ENCODE results near the gene MME.

MME gene

GRCh38 chr3:155103686-155104085 is 23.6 kb downstream of the MME start:
- no peak overlapping the region for H3K9ac ChIP-seq (ENCODE audit: low read length)
- no peak overlapping the region for H3K18ac ChIP-seq (ENCODE audit: low read depth in 1 of 2, low read length in 2 of 2)
- no peak overlapping the region for H2BK120ac ChIP-seq (ENCODE audit: low read depth, low read length)
- no peaks in the 10 kb centered on the region for H3K27me3 ChIP-seq (ENCODE audit: control insufficient read depth in 1 of 2, insufficient read depth in 1 of 2, low read length in 2 of 2)
- WGBS: 100% methylated on average over 2 of the region's 2 CpGs
- peaks cover 18% of the 10 kb centered on the region for H3K9me3 ChIP-seq (ENCODE audit: control insufficient read depth, low read length)
- DNase-seq: no peak
- H3K23ac ChIP-seq (ENCODE audit: low read length in 2 of 2): no peak overlapping the region
- H3K4me3 ChIP-seq (ENCODE audit: insufficient read depth in 1 of 2, low read depth in 1 of 2, low read length in 2 of 2): no peak overlapping the region
- H3K4me1 ChIP-seq (ENCODE audit: control insufficient read depth, insufficient read depth, low read depth, low read length): peaks cover 3% of the 10 kb centered on the region
- no peak overlapping the region for H3K27ac ChIP-seq (ENCODE audit: low read length, poor library complexity, severe bottlenecking)
- H3K14ac ChIP-seq (ENCODE audit: low read length in 2 of 2): no peak overlapping the region
- no peak overlapping the region for H3K4me2 ChIP-seq (ENCODE audit: low read length, poor library complexity, severe bottlenecking)
- no peak overlapping the region for H4K91ac ChIP-seq (ENCODE audit: low read length)
- H3K4ac ChIP-seq (ENCODE audit: low read depth in 1 of 2, low read length in 2 of 2): no peak overlapping the region
- peaks cover 0 to 64% of the 10 kb centered on the region in 2 experiments for H3K36me3 ChIP-seq (ENCODE audit: control insufficient read depth in 1 of 2, insufficient read depth in 2 of 2, low read depth in 1 of 2, low read length in 2 of 2)
- H4K8ac ChIP-seq (ENCODE audit: low read length): no peak overlapping the region
- H2AFZ ChIP-seq (ENCODE audit: low read depth, low read length): no peak overlapping the region
- H3K79me1 ChIP-seq (replicated peaks; ENCODE audit: low read length, poor library complexity, severe bottlenecking): no peaks in the 10 kb centered on the region
- H2AK5ac ChIP-seq (ENCODE audit: low read length, severe bottlenecking): no peak overlapping the region
- H2BK15ac ChIP-seq (ENCODE audit: low read depth, poor library complexity, severe bottlenecking): no peak overlapping the region
- no peak overlapping the region for H2BK12ac ChIP-seq (ENCODE audit: low read length in 2 of 2)
- no peak overlapping the region for H2BK5ac ChIP-seq (ENCODE audit: low read depth, low read length, poor library complexity, severe bottlenecking)

GRCh38 chr3:155106119-155106518 is 26.0 kb downstream of the MME start:
- H2BK5ac ChIP-seq (ENCODE audit: low read depth, low read length, poor library complexity, severe bottlenecking): no peak overlapping the region
- WGBS: 100% methylated on average over 1 of the region's 2 CpGs
- no peak overlapping the region for H3K27ac ChIP-seq (ENCODE audit: low read length, poor library complexity, severe bottlenecking)
- H3K14ac ChIP-seq (ENCODE audit: low read length in 2 of 2): no peak overlapping the region
- H2BK120ac ChIP-seq (ENCODE audit: low read depth, low read length): no peak overlapping the region
- peaks cover 0 to 72% of the 10 kb centered on the region in 2 experiments for H3K36me3 ChIP-seq (ENCODE audit: control insufficient read depth in 1 of 2, insufficient read depth in 2 of 2, low read depth in 1 of 2, low read length in 2 of 2)
- H3K4me1 ChIP-seq (ENCODE audit: control insufficient read depth, insufficient read depth, low read depth, low read length): peaks cover 3% of the 10 kb centered on the region
- H2BK12ac ChIP-seq (ENCODE audit: low read length in 2 of 2): no peak overlapping the region
- no peak overlapping the region for H3K4ac ChIP-seq (ENCODE audit: low read depth in 1 of 2, low read length in 2 of 2)
- H3K27me3 ChIP-seq (ENCODE audit: control insufficient read depth in 1 of 2, insufficient read depth in 1 of 2, low read length in 2 of 2): no peaks in the 10 kb centered on the region
- H3K23ac ChIP-seq (ENCODE audit: low read length in 2 of 2): no peak overlapping the region
- H4K8ac ChIP-seq (ENCODE audit: low read length): no peak overlapping the region
- no peak overlapping the region for H3K9ac ChIP-seq (ENCODE audit: low read length)
- no peak overlapping the region for H2BK15ac ChIP-seq (ENCODE audit: low read depth, poor library complexity, severe bottlenecking)
- H3K79me1 ChIP-seq (replicated peaks; ENCODE audit: low read length, poor library complexity, severe bottlenecking): peaks cover 2% of the 10 kb centered on the region
- no peak overlapping the region for H2AK5ac ChIP-seq (ENCODE audit: low read length, severe bottlenecking)
- no peak overlapping the region for H4K91ac ChIP-seq (ENCODE audit: low read length)
- no peak overlapping the region for H3K4me2 ChIP-seq (ENCODE audit: low read length, poor library complexity, severe bottlenecking)
- no peak overlapping the region for H2AFZ ChIP-seq (ENCODE audit: low read depth, low read length)
- peak overlapping the region in 1 of 2 experiments; percentile 11 for H3K4me3 ChIP-seq (ENCODE audit: insufficient read depth in 1 of 2, low read depth in 1 of 2, low read length in 2 of 2)
- peak; percentile 34 for DNase-seq
- no peak overlapping the region for H3K18ac ChIP-seq (ENCODE audit: low read depth in 1 of 2, low read length in 2 of 2)
- peaks cover 3% of the 10 kb centered on the region for H3K9me3 ChIP-seq (ENCODE audit: control insufficient read depth, low read length)

GRCh38 chr3:155110022-155110421 is 29.9 kb downstream of the MME start:
- Histone ChIP-seq H3K27ac (ENCODE audit: low read length, poor library complexity, severe bottlenecking) (no peak overlapping the region), H3K18ac (ENCODE audit: low read depth in 1 of 2, low read length in 2 of 2) (no peak overlapping the region), H3K4me2 (ENCODE audit: low read length, poor library complexity, severe bottlenecking) (no peak overlapping the region), H3K23ac (ENCODE audit: low read length in 2 of 2) (no peak overlapping the region), H3K4ac (ENCODE audit: low read depth in 1 of 2, low read length in 2 of 2) (no peak overlapping the region), H3K79me1 (replicated peaks; ENCODE audit: low read length, poor library complexity, severe bottlenecking) (peaks cover 2% of the 10 kb centered on the region), H4K8ac (ENCODE audit: low read length) (no peak overlapping the region), H2BK120ac (ENCODE audit: low read depth, low read length) (no peak overlapping the region), H3K36me3 (ENCODE audit: control insufficient read depth in 1 of 2, insufficient read depth in 2 of 2, low read depth in 1 of 2, low read length in 2 of 2) (peaks cover 0 to 87% of the 10 kb centered on the region in 2 experiments), H2BK15ac (ENCODE audit: low read depth, poor library complexity, severe bottlenecking) (no peak overlapping the region), H2AK5ac (ENCODE audit: low read length, severe bottlenecking) (no peak overlapping the region), H3K9ac (ENCODE audit: low read length) (no peak overlapping the region), H3K14ac (ENCODE audit: low read length in 2 of 2) (no peak overlapping the region), H2AFZ (ENCODE audit: low read depth, low read length) (no peak overlapping the region), H3K27me3 (ENCODE audit: control insufficient read depth in 1 of 2, insufficient read depth in 1 of 2, low read length in 2 of 2) (no peaks in the 10 kb centered on the region), H3K4me1 (ENCODE audit: control insufficient read depth, insufficient read depth, low read depth, low read length) (no peaks in the 10 kb centered on the region), H4K91ac (ENCODE audit: low read length) (no peak overlapping the region), H3K9me3 (ENCODE audit: control insufficient read depth, low read length) (peaks cover 3% of the 10 kb centered on the region), H2BK5ac (ENCODE audit: low read depth, low read length, poor library complexity, severe bottlenecking) (no peak overlapping the region), H2BK12ac (ENCODE audit: low read length in 2 of 2) (no peak overlapping the region), H3K4me3 (ENCODE audit: insufficient read depth in 1 of 2, low read depth in 1 of 2, low read length in 2 of 2) (no peak overlapping the region)
- 97% methylated on average over 2 of the region's 4 CpGs for WGBS
- no peak for DNase-seq

GRCh38 chr3:155110996-155111901 is 31.1 kb downstream of the MME start:
- no peak overlapping the region for H3K14ac ChIP-seq (ENCODE audit: low read length in 2 of 2)
- no peak overlapping the region for H3K4me2 ChIP-seq (ENCODE audit: low read length, poor library complexity, severe bottlenecking)
- WGBS: 88% methylated on average over 11 of the region's 11 CpGs
- H4K91ac ChIP-seq (ENCODE audit: low read length): no peak overlapping the region
- no peak for DNase-seq
- no peaks in the 10 kb centered on the region for H3K4me1 ChIP-seq (ENCODE audit: control insufficient read depth, insufficient read depth, low read depth, low read length)
- peaks cover 2% of the 10 kb centered on the region for H3K79me1 ChIP-seq (replicated peaks; ENCODE audit: low read length, poor library complexity, severe bottlenecking)
- H3K18ac ChIP-seq (ENCODE audit: low read depth in 1 of 2, low read length in 2 of 2): no peak overlapping the region
- no peak overlapping the region for H2AK5ac ChIP-seq (ENCODE audit: low read length, severe bottlenecking)
- H3K4me3 ChIP-seq (ENCODE audit: insufficient read depth in 1 of 2, low read depth in 1 of 2, low read length in 2 of 2): no peak overlapping the region
- H3K9ac ChIP-seq (ENCODE audit: low read length): no peak overlapping the region
- H2BK120ac ChIP-seq (ENCODE audit: low read depth, low read length): no peak overlapping the region
- no peak overlapping the region for H4K8ac ChIP-seq (ENCODE audit: low read length)
- H3K36me3 ChIP-seq (ENCODE audit: control insufficient read depth in 1 of 2, insufficient read depth in 2 of 2, low read depth in 1 of 2, low read length in 2 of 2): peaks cover 0 to 92% of the 10 kb centered on the region in 2 experiments
- H3K9me3 ChIP-seq (ENCODE audit: control insufficient read depth, low read length): peaks cover 3% of the 10 kb centered on the region
- no peak overlapping the region for H2BK12ac ChIP-seq (ENCODE audit: low read length in 2 of 2)
- H2AFZ ChIP-seq (ENCODE audit: low read depth, low read length): no peak overlapping the region
- H3K23ac ChIP-seq (ENCODE audit: low read length in 2 of 2): no peak overlapping the region
- no peaks in the 10 kb centered on the region for H3K27me3 ChIP-seq (ENCODE audit: control insufficient read depth in 1 of 2, insufficient read depth in 1 of 2, low read length in 2 of 2)
- H3K27ac ChIP-seq (ENCODE audit: low read length, poor library complexity, severe bottlenecking): no peak overlapping the region
- no peak overlapping the region for H3K4ac ChIP-seq (ENCODE audit: low read depth in 1 of 2, low read length in 2 of 2)
- H2BK5ac ChIP-seq (ENCODE audit: low read depth, low read length, poor library complexity, severe bottlenecking): no peak overlapping the region
- H2BK15ac ChIP-seq (ENCODE audit: low read depth, poor library complexity, severe bottlenecking): no peak overlapping the region

Measured in mesenchymal stem cell (in vitro differentiated cells and primary cell).